ENCODE data around the gene RAB17. TPM values are rescaled to one million over a fixed set of nuclear protein-coding genes. Genes with fewer than 3 reads are reported as not detected.

Gene RAB17
- total RNA-seq, 1 experiment from 2014 or later, result 41.8 TPM

GRCh38 chr2:237536083-237536415 is 54.5 kb downstream of the RAB17 start:
- H3K27me3 ChIP-seq (ENCODE audit: insufficient read depth, low read length), result no peaks in the 10 kb centered on the region
- H3K9me3 ChIP-seq (ENCODE audit: control insufficient read depth in 1 of 2, insufficient read depth in 1 of 2, low read depth in 1 of 2, low read length in 2 of 2), result no peaks in the 10 kb centered on the region
- H3K4me2 ChIP-seq (ENCODE audit: low read length), result no peak overlapping the region
- H3K36me3 ChIP-seq (ENCODE audit: control insufficient read depth in 1 of 2, insufficient read depth in 2 of 2, low read length in 2 of 2), result peaks cover 5 to 31% of the 10 kb centered on the region in 2 experiments; a peak in 3 of 4 replicates
- TF ChIP-seq RAD21 (IDR thresholded peaks at IDR 0.05; ENCODE audit: low read depth) (no peak), TCF7L2 (IDR thresholded peaks at IDR 0.05; ENCODE audit: borderline replicate concordance, extremely low read depth, insufficient read depth, insufficient read length) (no peak), JUND (IDR thresholded peaks at IDR 0.05) (no peak), SRF (IDR thresholded peaks at IDR 0.05; ENCODE audit: low read depth) (no peak), SIN3A (IDR thresholded peaks at IDR 0.05; ENCODE audit: low read depth) (no peak), ELF1 (IDR thresholded peaks at IDR 0.05; ENCODE audit: borderline replicate concordance, low read depth) (no peak), SP1 (IDR thresholded peaks at IDR 0.05; ENCODE audit: low read depth) (no peak), CEBPB (IDR thresholded peaks at IDR 0.05; ENCODE audit: low read depth) (no peak), ZBTB33 (IDR thresholded peaks at IDR 0.05; ENCODE audit: extremely low read depth, insufficient replicate concordance, low read length) (no peak)
- TF ChIP-seq, protein P1, sequence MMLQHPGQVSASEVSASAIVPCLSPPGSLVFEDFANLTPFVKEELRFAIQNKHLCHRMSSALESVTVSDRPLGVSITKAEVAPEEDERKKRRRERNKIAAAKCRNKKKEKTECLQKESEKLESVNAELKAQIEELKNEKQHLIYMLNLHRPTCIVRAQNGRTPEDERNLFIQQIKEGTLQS (IDR thresholded peaks at IDR 0.05), result no peak
- H3K79me2 ChIP-seq (ENCODE audit: insufficient read depth, low read length), result no peaks in the 10 kb centered on the region
- no peak overlapping the region for H3K27ac ChIP-seq (ENCODE audit: low read depth, low read length)
- H3K9ac ChIP-seq (ENCODE audit: low read length), result no peak overlapping the region
- ATAC-seq (no peak), DNase-seq (ENCODE audit: low read depth, low spot score) (no peak)
- H3K4me1 ChIP-seq (ENCODE audit: control insufficient read depth in 1 of 2, insufficient read depth in 2 of 2, low read length in 2 of 2), result no peaks in the 10 kb centered on the region
- CTCF ChIA-PET, result interaction anchor here (1.0 kb wide), 1 partner anchor 36 kb away, joined by 3 read pairs; no protein-coding TSS in a partner anchor
- POLR2A ChIA-PET, result no interaction called here
- H4K20me1 ChIP-seq (ENCODE audit: insufficient read depth), result no peaks in the 10 kb centered on the region
- H3K9me2 ChIP-seq (ENCODE audit: insufficient read depth), result no peaks in the 10 kb centered on the region
- intact Hi-C loops (cut with micrococcal nuclease), result no loop called here
- H2AFZ ChIP-seq (ENCODE audit: low read depth, low read length, poor library complexity, severe bottlenecking), result no peak overlapping the region
- no TSS peak for BruUV-seq (replicated peaks)
- RAD21 ChIA-PET (ENCODE audit: low non-redundant PET in 1 of 2, low total read pairs in 2 of 2, uncharacterized antibody in 2 of 2, unreplicated experiment in 2 of 2), result no interaction called here
- H3K4me3 ChIP-seq (replicated peaks in 1 of 2; ENCODE audit: low read depth in 1 of 2, low read length in 2 of 2), result no peak overlapping the region
